Measurements from ENCODE around the gene CHKB. TPM values are rescaled to one million over a fixed set of nuclear protein-coding genes. Genes with fewer than 3 reads are reported as not detected.

Gene CHKB
- total RNA-seq, 4 donors from 2014 or later = 28.3 to 85.6 (median 34.9) TPM

DNA sequence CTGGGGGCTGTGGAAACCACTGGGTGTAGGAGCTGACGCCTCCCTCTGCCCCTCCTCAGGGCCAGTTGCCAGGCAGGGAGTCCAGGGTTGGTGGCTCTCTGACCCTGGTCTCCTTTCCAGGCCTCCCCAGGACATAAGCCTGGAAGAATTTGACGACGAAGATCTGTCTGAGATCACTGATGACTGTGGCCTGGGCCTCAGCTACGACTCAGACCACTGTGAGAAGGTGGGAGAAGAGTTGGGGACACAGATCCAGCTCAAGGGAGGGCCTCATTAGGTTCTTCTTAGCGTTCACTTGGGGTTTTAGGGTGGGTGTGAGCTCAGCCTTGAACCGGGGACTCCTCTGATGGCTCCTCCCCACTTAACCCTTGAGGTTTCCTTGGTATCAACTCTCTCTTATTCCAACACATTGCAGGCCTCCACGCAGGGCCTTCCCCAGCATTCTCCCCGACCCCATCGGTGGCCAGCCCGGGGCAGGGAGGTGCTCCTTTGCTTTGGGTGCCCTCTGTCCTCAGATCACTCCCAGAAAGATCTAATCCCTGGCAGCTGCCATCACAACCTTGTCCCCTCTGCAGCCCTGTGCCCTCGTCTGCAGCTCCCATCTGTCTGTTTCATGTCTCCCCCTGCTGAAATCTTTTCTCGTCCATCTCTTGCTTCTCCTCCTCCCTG, 19.2 kb upstream of the CHKB start:
- TF ChIP-seq, protein P1, sequence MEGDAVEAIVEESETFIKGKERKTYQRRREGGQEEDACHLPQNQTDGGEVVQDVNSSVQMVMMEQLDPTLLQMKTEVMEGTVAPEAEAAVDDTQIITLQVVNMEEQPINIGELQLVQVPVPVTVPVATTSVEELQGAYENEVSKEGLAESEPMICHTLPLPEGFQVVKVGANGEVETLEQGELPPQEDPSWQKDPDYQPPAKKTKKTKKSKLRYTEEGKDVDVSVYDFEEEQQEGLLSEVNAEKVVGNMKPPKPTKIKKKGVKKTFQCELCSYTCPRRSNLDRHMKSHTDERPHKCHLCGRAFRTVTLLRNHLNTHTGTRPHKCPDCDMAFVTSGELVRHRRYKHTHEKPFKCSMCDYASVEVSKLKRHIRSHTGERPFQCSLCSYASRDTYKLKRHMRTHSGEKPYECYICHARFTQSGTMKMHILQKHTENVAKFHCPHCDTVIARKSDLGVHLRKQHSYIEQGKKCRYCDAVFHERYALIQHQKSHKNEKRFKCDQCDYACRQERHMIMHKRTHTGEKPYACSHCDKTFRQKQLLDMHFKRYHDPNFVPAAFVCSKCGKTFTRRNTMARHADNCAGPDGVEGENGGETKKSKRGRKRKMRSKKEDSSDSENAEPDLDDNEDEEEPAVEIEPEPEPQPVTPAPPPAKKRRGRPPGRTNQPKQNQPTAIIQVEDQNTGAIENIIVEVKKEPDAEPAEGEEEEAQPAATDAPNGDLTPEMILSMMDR (IDR thresholded peaks at IDR 0.05) = no peak
- DNase-seq (ENCODE audit: low spot score) = no peak
- ATAC-seq (ENCODE audit: low FRiP score) = no peak

DNA sequence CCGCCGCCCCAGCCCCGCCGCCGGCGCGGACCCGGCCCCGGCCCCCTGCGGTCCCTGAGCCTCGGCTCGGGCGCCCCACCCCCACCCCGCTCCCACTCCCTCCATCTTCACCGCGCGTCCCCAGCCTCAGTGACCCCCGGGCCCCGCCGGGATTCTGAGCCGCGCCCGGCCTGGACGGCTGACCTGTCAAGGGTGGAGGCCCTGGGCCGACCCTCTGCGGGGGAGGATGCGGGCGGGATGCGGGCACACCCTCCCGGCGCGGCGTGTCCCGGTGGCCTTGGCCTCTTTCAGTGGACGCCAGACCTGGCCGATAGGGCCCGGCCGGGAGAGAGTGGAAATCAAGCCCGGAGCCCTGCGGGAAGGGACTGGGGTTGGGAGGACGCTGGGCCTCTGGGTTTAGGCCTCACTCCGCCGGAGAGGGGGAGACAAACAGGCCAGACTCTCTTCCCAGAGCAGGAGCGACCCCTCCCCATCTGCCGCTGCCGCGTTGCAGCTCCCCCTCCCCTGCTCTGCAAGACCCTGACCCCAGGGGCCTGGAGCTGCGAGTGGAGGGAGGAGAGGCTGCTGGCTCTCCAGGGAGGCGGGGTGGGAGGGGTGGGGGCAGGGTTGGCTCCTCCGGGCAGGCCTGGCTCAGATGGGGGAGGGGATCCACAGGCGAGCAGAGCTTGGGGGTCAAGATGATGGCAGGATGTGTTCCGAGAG, 18.5 kb upstream of the CHKB start:
- DNase-seq (ENCODE audit: low spot score) = no peak
- ATAC-seq (ENCODE audit: low FRiP score) = peak; percentile 20
- TF ChIP-seq, protein P1 (IDR thresholded peaks at IDR 0.05) = no peak

DNA sequence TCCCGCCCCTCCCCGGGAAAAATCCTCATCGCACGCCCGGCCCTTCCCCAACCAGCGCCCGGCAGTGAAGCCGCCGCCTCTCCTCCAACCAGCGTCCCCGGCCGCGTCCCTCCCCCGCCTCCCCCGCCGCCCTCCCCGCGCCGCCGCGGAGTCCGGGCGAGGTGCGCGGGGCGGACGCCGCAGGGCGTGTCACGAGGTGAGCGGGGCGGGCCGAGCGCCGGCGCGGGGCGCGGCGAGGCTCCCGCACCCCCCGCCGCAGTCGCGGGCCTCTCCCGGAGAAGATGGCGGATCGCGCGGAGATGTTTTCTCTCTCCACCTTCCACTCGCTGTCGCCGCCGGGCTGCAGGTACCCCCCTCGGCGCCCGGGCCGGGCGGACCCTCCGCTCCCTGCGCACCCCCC, 17.9 kb upstream of the CHKB start, which contains the start of gene MAPK8IP2:
Gene MAPK8IP2, plus strand, starts transcription at position 256 of the 400 bp plus-strand sequence. Its CDS starts 26 bp downstream, at position 282.
- ATAC-seq (ENCODE audit: low FRiP score) (peak; percentile 21), DNase-seq (ENCODE audit: low spot score) (no peak)
- TF ChIP-seq, protein P1 (IDR thresholded peaks at IDR 0.05) = no peak

DNA sequence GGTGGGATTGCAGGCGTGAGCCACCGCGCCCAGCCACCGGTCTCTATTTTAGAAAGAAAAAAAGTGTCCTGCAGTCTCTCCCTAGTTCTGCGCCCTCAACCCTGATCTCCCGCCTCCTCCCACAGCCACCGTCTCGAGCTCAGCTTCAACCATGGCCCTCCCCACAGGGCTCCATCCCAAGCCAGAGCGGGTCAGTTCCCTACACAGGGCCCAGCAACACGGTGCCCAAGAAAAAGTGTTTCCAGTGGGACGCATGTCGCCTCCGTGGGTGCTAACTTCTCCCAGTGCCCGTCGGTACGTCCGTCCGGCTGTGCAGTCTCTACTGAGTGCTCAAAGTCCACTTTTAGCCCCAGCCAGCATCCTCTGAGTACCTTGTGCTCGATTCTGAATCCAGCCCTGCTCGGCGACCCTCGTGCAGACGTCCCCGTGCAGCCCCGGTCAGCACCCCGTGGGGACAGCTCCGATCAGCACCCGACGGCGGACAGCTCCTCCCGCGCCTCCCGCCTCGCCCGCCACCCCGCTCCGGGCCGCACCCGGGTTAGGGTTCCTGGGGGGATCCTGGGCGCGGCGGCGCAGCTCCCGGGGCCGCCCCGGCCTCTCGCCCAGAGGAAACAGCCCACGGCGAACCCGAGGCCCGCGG, 17.3 kb upstream of the CHKB start:
- DNase-seq (ENCODE audit: low spot score) (no peak), ATAC-seq (ENCODE audit: low FRiP score) (peak; percentile 76)
- TF ChIP-seq, protein P1 (IDR thresholded peaks at IDR 0.05) = no peak

DNA sequence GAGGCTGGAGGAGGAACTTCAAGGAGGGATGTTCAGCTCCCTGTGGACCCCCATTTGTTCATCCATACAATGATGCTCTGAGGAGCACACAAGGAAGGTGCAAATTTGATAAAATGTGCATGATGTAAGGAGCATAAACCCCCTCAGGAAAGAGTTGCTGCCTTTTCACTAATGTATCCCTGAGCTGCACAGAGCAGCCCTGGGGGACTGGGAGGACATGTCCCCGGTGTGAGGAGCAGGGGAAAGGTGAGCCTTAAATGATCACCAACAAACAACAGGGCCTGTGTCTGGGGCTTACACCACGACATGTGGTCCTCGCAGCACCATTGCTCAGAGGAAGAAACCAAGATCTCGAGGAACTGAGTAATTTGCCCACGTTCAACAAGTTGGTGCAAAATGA, 14.4 kb upstream of the CHKB start:
- ATAC-seq (ENCODE audit: low FRiP score) (no peak), DNase-seq (ENCODE audit: low spot score) (no peak)

DNA sequence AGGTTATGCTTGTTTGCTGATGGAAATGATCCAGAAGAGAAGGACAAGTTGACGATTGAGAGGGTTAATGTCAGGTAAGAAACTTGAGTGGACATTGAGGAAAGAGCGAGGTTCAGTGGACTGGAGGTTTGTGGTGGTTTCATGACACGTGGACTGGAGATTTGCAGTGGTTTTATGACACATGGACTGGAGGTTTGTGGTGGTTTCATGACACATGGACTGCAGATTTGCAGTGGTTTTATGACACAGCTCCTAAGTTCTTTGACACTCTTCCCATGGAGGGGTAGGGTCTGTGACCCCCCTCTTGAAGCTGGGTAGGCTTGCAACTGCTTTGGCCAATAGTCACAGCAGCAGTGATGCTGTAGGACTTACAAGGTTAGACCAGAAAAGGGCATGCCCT, 12.5 kb upstream of the CHKB start:
- no peak for DNase-seq (ENCODE audit: low spot score)

More for the DNA sequence above, 14.4 kb upstream of the CHKB start:
- TF ChIP-seq, protein P1 (IDR thresholded peaks at IDR 0.05) = no peak

More for the DNA sequence above, 12.5 kb upstream of the CHKB start:
- TF ChIP-seq, protein P1 (IDR thresholded peaks at IDR 0.05) = no peak
- no peak for ATAC-seq (ENCODE audit: low FRiP score)
